Measurements from ENCODE around the gene ATP8A1.

DNA sequence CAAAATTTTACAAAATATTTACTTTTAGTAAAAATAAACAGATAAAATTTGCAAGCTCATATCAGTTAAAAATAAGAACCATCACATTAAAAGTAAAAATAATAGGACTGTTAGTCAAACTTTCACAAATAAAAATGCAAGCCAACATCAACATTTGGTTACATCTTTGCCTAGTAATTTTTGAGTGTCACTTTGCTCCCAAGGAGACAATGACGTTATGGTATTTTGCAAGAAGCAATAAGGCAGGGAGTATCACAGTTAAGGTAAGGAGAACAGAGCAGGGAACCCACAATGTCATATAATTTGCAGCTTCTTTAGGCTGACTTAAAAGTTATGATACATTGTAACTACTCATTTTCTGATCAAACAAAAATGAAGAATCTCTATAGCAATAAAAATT, 98.7 kb downstream of the ATP8A1 start:
- TF ChIP-seq CTCF (IDR thresholded peaks at IDR 0.05) = no peak
- no peak for TF ChIP-seq POLR2A (IDR thresholded peaks at IDR 0.05)
